Measurements from ENCODE around the gene CELF5. TPM values are rescaled to one million over a fixed set of nuclear protein-coding genes. Genes with fewer than 3 reads are reported as not detected.
"Not testable (repeated sequence)": the region's sequence is repeated elsewhere in the genome, so short reads cannot be mapped to it uniquely, and the experiment has no call there.

The CELF5 gene
- total RNA-seq, 1 donor from 2014 or later = not detected

DNA sequence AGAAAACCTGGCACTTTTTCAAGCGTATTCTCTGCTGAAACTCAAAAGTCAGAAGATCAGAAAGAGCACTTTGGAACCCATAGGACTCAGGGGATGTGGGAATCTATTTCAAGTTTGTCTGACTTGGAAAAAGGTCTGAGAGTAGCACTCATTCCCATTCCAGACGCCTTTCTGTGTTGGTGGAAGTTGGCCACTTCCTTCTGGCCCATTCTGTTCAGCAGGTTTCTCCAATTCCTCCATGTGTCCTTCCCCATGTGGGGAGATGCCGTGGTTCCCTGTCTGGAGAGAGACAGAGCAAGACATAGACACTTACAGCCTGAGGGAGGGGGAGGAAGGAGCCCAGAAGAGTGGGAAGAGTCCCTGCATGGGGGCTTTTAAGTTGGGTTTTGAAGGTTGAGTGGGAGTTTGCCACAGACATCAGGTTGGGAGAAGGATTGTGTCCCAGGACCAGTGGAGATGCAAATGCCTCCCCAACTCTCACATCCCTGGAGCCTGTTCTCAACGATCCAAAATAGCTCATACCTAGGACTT is 48.0 kb downstream of the CELF5 start:
- DNase-seq (ENCODE audit: low read depth in 2 of 2) = no peak

DNA sequence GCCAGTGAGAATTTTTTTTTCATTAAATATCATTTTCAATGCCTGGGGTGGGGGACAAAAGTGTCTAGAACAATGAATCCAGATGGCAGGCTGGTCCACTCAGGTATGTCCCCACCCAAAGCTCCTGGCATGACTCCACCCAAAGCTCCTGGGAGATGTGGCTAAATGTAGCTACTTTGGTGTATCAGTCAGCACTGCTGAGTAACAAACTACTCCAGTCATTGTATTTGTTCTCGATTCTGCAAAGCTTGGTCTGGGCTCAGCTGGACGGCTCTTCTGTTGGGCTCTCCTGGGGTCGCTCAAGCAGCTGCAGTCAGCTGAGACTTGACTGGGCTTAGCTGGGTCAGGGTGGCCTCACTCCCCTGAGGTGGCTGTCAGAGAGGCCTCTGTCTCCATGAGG is 48.5 kb downstream of the CELF5 start:
- no peak for DNase-seq (ENCODE audit: low read depth in 2 of 2)

GRCh38 chr19:3274245-3274941 is 49.9 kb downstream of the CELF5 start:
- DNase-seq (ENCODE audit: low read depth in 2 of 2) = no peak

- peak in 1 of 2 donors; percentile 13 for DNase-seq (ENCODE audit: low read depth in 2 of 2)
Measured at GRCh38 chr19:3274942-3275582, 50.6 kb downstream of the CELF5 start.

GRCh38 chr19:3275583-3276340 is 51.3 kb downstream of the CELF5 start:
- DNase-seq (ENCODE audit: low read depth in 2 of 2) = peak; percentile 70 to 88

DNA sequence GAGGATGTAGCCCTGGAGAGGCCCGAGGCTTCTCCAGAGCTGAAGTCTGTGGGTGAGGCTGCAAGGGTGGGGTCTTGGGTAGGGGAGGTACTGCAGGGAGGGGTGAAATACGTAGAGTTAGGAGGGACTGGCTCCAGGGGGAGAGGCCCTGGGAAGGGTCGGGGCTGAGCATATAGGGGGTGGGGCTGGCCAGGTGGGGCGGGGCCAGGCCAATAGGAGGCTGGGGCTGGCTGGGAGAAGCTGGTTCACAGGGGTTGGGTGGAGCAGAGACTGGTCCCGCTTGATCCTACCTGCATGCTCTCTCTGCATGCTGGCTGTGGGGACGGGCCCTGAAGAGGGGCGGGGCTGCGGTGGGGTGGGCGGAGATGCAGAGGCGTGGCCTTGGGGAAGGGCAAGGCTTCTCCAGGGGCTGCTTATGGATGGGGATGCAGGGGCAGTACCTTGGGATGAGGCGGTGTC is 51.9 kb downstream of the CELF5 start:
- DNase-seq (ENCODE audit: low read depth in 2 of 2) = peak in 1 of 2 donors; percentile 15

GRCh38 chr19:3277649-3278048 is 53.2 kb downstream of the CELF5 start:
- no peak for DNase-seq (ENCODE audit: low read depth in 2 of 2)

GRCh38 chr19:3278294-3278693 is 53.8 kb downstream of the CELF5 start:
- no peak for DNase-seq (ENCODE audit: low read depth in 2 of 2)

DNA sequence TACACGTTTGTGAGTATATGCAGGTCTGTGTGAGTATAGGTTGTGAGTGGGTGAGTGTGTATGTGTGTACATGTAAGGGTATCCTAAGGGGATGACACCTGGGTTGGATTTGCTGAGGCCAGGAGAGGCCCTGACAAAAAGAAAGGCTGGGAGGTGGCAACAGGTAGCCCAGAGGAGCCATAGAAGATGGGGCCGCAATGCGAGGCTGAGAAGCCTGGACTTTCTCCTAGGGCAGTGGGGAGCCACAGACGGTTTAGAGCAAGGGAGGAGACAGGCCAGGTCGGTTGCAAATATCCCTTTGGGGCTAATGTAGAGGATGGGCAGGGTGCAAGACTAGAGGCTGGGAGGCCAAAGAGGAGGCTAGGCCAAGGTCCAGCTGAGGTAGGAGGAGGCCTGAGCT is 54.3 kb downstream of the CELF5 start:
- no peak for DNase-seq (ENCODE audit: low read depth in 2 of 2)

DNA sequence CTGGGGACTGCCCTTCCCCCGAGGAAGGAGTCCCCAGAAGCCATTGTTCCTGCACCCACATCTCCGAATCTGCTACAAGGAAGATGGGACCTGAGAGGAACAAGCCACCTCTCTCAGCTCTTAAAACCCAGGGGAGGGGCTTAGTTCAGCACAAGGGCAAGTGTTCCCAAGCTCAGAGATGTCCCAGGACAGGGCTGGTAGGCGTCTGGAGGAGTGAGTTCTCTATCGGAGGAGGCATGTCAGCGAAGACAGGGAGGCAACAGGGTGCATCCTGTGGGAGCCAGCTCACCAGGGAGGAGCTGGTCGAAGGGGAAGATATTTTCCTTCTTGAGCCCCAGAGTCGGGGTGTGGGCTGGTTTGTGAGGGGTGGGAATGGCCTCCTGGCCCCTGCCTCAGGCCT is 54.8 kb downstream of the CELF5 start:
- DNase-seq (ENCODE audit: low read depth in 2 of 2) = no peak

- DNase-seq (ENCODE audit: low read depth in 2 of 2) = no peak
Measured at GRCh38 chr19:3281026-3281425, 56.6 kb downstream of the CELF5 start.

GRCh38 chr19:3282155-3282554 is 57.7 kb downstream of the CELF5 start:
- DNase-seq (ENCODE audit: low read depth in 2 of 2) = no peak

GRCh38 chr19:3282564-3282963 is 58.1 kb downstream of the CELF5 start:
- DNase-seq (ENCODE audit: low read depth in 2 of 2) = no peak

GRCh38 chr19:3283246-3283751 is 58.8 kb downstream of the CELF5 start:
- DNase-seq (ENCODE audit: low read depth in 2 of 2) = no peak

GRCh38 chr19:3283886-3284657 is 59.6 kb downstream of the CELF5 start:
- no peak for DNase-seq (ENCODE audit: low read depth in 2 of 2)

DNA sequence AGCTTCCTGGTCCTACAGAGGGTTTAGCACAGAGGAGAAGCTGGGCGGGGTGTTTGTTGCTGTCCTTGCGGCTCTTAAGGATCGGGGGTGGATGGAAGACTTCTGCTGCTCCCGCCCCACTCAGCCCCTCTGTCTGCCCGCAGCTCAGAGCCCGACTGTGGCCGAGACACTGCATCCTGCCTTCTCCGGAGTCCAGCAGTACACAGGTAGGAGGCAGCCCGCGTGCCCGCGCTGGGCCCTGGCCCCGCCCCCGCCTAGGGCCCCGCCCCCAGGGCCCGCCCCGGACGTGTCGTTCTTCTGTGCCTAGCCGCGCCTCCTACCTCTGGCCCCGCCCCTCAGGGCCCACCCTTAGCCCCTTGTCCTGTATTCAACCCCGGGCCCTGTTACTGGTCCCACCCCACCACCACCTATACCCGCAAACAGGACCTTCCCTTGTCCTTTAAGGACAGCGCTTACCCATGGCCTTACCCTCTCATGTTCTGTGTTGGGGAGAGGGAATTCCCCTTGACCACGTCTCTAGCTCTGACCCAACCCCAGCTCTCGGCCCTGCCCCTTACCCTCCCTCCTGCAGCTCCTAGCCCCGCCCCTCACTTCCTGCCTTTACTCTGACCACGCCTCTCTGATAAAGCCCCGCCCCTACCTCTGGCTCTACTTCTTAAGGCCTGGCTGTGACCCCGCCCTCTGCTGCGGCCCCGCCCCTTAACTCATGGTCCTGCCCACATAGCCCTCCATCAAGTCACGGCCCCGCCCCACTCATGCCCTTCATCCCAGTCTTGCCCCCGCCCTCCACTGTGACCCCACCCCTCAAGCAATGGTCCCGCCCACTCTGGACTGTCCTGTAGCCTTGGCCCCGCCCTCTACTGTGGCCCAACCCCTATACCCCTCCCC is 60.5 kb downstream of the CELF5 start:
- DNase-seq (ENCODE audit: low read depth in 2 of 2) = peak; percentile 37 to 44

- DNase-seq (ENCODE audit: low read depth in 2 of 2) = peak in 1 of 2 donors; percentile 47
Measured at GRCh38 chr19:3285647-3286176, 61.3 kb downstream of the CELF5 start.

DNA sequence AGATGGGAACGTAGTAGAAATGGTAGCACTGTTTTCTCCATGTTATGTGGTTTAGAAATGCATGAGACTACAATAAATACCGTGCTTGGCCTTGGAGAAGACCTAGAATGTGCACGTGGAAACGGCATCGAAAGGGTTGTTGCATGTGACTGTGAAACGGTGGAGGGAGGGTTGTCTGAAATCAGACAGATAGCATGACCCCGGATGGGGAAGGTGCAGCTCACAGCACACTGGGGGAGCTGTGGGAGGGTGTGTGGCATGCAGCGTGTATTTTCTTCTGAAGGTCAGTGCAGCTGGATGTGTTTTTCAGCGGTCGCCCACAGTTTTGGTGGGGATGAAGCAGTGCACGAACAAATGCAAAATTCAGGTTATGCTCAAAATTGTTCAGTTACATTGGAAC is 63.4 kb downstream of the CELF5 start:
- no peak for DNase-seq (ENCODE audit: low read depth in 2 of 2)

GRCh38 chr19:3288437-3288836 is 64.0 kb downstream of the CELF5 start:
- DNase-seq (ENCODE audit: low read depth in 2 of 2) = not testable (repeated sequence)

Measured in lung microvascular endothelial cell (primary cell).